ENCODE results near the gene ZNF558.

ZNF558 gene

GRCh38 chr19:8832132-8833021 is at the start of gene ZNF558, which contains the start of gene MBD3L1:
Gene ZNF558 (minus strand): TSS chr19:8832304. CDS start chr19:8822659, 9,645 bp downstream.
Gene MBD3L1 (plus strand): TSS chr19:8832377. CDS start chr19:8842679, 10,302 bp downstream.
- peak; percentile 97 to 99 (median 98) for DNase-seq (ENCODE audit: low read depth in 2 of 3, low spot score in 2 of 3)

- no peak for DNase-seq (ENCODE audit: low read depth in 2 of 3, low spot score in 2 of 3)
These were observed 49.4 kb upstream of the ZNF558 start for GRCh38 chr19:8881512-8881911.

GRCh38 chr19:8880868-8881488 is 48.9 kb upstream of the ZNF558 start:
- no peak for DNase-seq (ENCODE audit: low read depth in 2 of 3, low spot score in 2 of 3)

- no peak for DNase-seq (ENCODE audit: low read depth in 2 of 3, low spot score in 2 of 3)
These were observed 46.0 kb upstream of the ZNF558 start for GRCh38 chr19:8877854-8878705.

GRCh38 chr19:8866344-8866743 is 34.2 kb upstream of the ZNF558 start:
- DNase-seq (ENCODE audit: low read depth in 2 of 3, low spot score in 2 of 3) = no peak

GRCh38 chr19:8858260-8858659 is 26.2 kb upstream of the ZNF558 start:
- DNase-seq (ENCODE audit: low read depth in 2 of 3, low spot score in 2 of 3) = no peak

GRCh38 chr19:8850488-8850887 is 18.4 kb upstream of the ZNF558 start:
- no peak for DNase-seq (ENCODE audit: low read depth in 2 of 3, low spot score in 2 of 3)

- DNase-seq (ENCODE audit: low read depth in 2 of 3, low spot score in 2 of 3) = no peak
These were observed 17.1 kb upstream of the ZNF558 start for GRCh38 chr19:8849232-8849631.

- DNase-seq (ENCODE audit: low read depth in 2 of 3, low spot score in 2 of 3) = no peak
These were observed 14.7 kb upstream of the ZNF558 start for GRCh38 chr19:8846819-8847218.

- no peak for DNase-seq (ENCODE audit: low read depth in 2 of 3, low spot score in 2 of 3)
These were observed 8.6 kb upstream of the ZNF558 start for GRCh38 chr19:8840708-8841107.

- DNase-seq (ENCODE audit: low read depth in 2 of 3, low spot score in 2 of 3) = no peak
These were observed 3.8 kb upstream of the ZNF558 start for GRCh38 chr19:8835877-8836276.

- no peak for DNase-seq (ENCODE audit: low read depth in 2 of 3, low spot score in 2 of 3)
These were observed 3.3 kb upstream of the ZNF558 start for GRCh38 chr19:8835446-8835845.

- DNase-seq (ENCODE audit: low read depth in 2 of 3, low spot score in 2 of 3) = no peak
These were observed 322 bp downstream of the ZNF558 start for GRCh38 chr19:8831832-8832131.

GRCh38 chr19:8831373-8831772 is 731 bp downstream of the ZNF558 start:
- no peak for DNase-seq (ENCODE audit: low read depth in 2 of 3, low spot score in 2 of 3)

- DNase-seq (ENCODE audit: low read depth in 2 of 3, low spot score in 2 of 3) = no peak
These were observed 4.8 kb downstream of the ZNF558 start for GRCh38 chr19:8827277-8827676.

- DNase-seq (ENCODE audit: low read depth in 2 of 3, low spot score in 2 of 3) = no peak
These were observed 5.7 kb downstream of the ZNF558 start for GRCh38 chr19:8826371-8826770.

GRCh38 chr19:8821748-8822241 is 10.3 kb downstream of the ZNF558 start:
- DNase-seq (ENCODE audit: low read depth in 2 of 3, low spot score in 2 of 3) = no peak

- no peak for DNase-seq (ENCODE audit: low read depth in 2 of 3, low spot score in 2 of 3)
These were observed 11.9 kb downstream of the ZNF558 start for GRCh38 chr19:8820234-8820633.

- no peak for DNase-seq (ENCODE audit: low read depth in 2 of 3, low spot score in 2 of 3)
These were observed 16.3 kb downstream of the ZNF558 start for GRCh38 chr19:8815780-8816179.

GRCh38 chr19:8814176-8814575 is 17.9 kb downstream of the ZNF558 start:
- DNase-seq (ENCODE audit: low read depth in 2 of 3, low spot score in 2 of 3) = no peak

All from activated CD8-positive, alpha-beta memory T cell treated with anti-CD3 and anti-CD28 coated beads for 48 hours (primary cell).